Measurements from ENCODE around the gene SERPIND1.

GRCh38 chr22:20779818-20780158, 5.9 kb downstream of the SERPIND1 start:
- TF ChIP-seq CTCF (IDR thresholded peaks at IDR 0.05) (no peak), POLR2A (IDR thresholded peaks at IDR 0.05) (no peak)

Measured in esophagus squamous epithelium (tissue), 4 donors.